Body of pancreas (tissue), 4 donors: Measurements from ENCODE around the gene FRMPD2. TPM values are rescaled to one million over a fixed set of nuclear protein-coding genes. Genes with fewer than 3 reads are reported as not detected.
A peak's percentile ranks its signal among the peaks of the same experiment; 100 is the strongest.

ENCODE experiments used
- ATAC-seq: fragments of 150-250 bp; one replicate; pipeline ENCODE4 v1.9.1; 2016
- DNase-seq, 4 donors: peaks; one replicate each; pipeline ENCODE4 v3.0.0-alpha.2; 2019
- H3K27ac ChIP-seq, 4 donors: fragments of 200-600 bp; sonication (generic); 1 replicate in 3 of 4; 2 replicates in 1 of 4; pipeline versions ENCODE4 v1.5.1 to v1.6.1; 2016 to 2019; ENCODE audit warnings: mild to moderate bottlenecking in 1 of 4, mixed read lengths in 1 of 4, moderate library complexity in 1 of 4
- H3K27me3 ChIP-seq, 2 donors: fragments of 200-600 bp; sonication (generic); one replicate each; pipeline ENCODE4 v1.6.0; 2016; ENCODE audit warnings: mild to moderate bottlenecking in 1 of 2
- H3K36me3 ChIP-seq, 2 donors: fragments of 200-600 bp; sonication (generic); replicated peaks in 1 of 2; 2 replicates each; pipeline ENCODE4 v1.5.1; 2016; ENCODE audit warnings: low read depth in 2 of 2; ENCODE audit not compliant: insufficient read depth in 1 of 2
- H3K4me1 ChIP-seq: fragments of 200-600 bp; sonication (generic); one replicate; pipeline ENCODE4 v1.6.0; 2016
- H3K4me3 ChIP-seq, 2 donors: fragments of 200-600 bp; sonication (generic); 1 replicate in 1 of 2; 2 replicates in 1 of 2; pipeline ENCODE4 v1.5.1; 2016 to 2019
- H3K9me3 ChIP-seq, 3 donors: fragments of 200-600 bp; sonication (generic); 1 replicate in 2 of 3; 2 replicates in 1 of 3; pipeline ENCODE4 v1.5.1; 2016
- CTCF ChIP-seq, 7 experiments: fragments of 450-650 bp in 4 of 7; fragments of 200-600 bp in 3 of 7; sonication (generic) in 3 of 7; IDR thresholded peaks; one replicate each; pipeline ENCODE4 v1.5.1; 2016 to 2019; ENCODE audit warnings: antibody characterized with exemption in 7 of 7
- POLR2A ChIP-seq, 3 donors: fragments of 450-650 bp; IDR thresholded peaks; one replicate each; pipeline ENCODE4 v1.6.1; 2016; ENCODE audit warnings: antibody characterized with exemption in 3 of 3, mild to moderate bottlenecking in 2 of 3
- WGBS, 2 donors: methylation state at CpG; one replicate each; pipeline ENCODE4 v1.1.5; 2017; 5-methylcytosine and 5-hydroxymethylcytosine counted together
- intact Hi-C: fragments of 100-400 bp; cut with DNase I; formaldehyde crosslinking; loops from one replicate; pipeline ENCODE4 v1.15.1; 2023
- total RNA-seq, 2 donors: library from RNA; depleted of rRNA; stranded (reverse); fragments of >200 nt; gene quantifications; one replicate each; pipeline ENCODE4 v1.1.0, GENCODE V29; 2016

Gene FRMPD2
- total RNA-seq, 2 donors from 2014 or later, result not detected

GRCh38 chr10:48251152-48251524 is 23.4 kb downstream of the FRMPD2 start:
- DNase-seq, result peak in 3 of 4 donors; percentile 9 to 50 (median 40)
- H3K27me3 ChIP-seq, result no peaks in the 10 kb centered on the region
- H3K9me3 ChIP-seq, result no peaks in the 10 kb centered on the region
- H3K4me1 ChIP-seq, result peaks cover 15% of the 10 kb centered on the region
- no peak for ATAC-seq
- peak overlapping the region in 1 of 4 donors; percentile 30 for H3K27ac ChIP-seq
- intact Hi-C loops, result no loop called here
- no peak overlapping the region for H3K4me3 ChIP-seq
- TF ChIP-seq CTCF (IDR thresholded peaks at IDR 0.05), result no peak
- no peak for TF ChIP-seq POLR2A (IDR thresholded peaks at IDR 0.05)
- no peaks in the 10 kb centered on the region for H3K36me3 ChIP-seq

- no peaks in the 10 kb centered on the region for H3K27me3 ChIP-seq
- intact Hi-C loops, result no loop called here
- H3K9me3 ChIP-seq, result no peaks in the 10 kb centered on the region
- DNase-seq (no peak), ATAC-seq (no peak)
- no peak overlapping the region for H3K27ac ChIP-seq
- TF ChIP-seq CTCF (IDR thresholded peaks at IDR 0.05), result no peak
- TF ChIP-seq POLR2A (IDR thresholded peaks at IDR 0.05), result no peak
- H3K4me1 ChIP-seq, result peaks cover 15% of the 10 kb centered on the region
- H3K36me3 ChIP-seq, result no peaks in the 10 kb centered on the region
- no peak overlapping the region for H3K4me3 ChIP-seq
- 90 to 96% methylated on average over 4 to 8 of the region's 8 CpGs for WGBS, 2 donors
These were observed 24.6 kb downstream of the FRMPD2 start for GRCh38 chr10:48249763-48250351.

GRCh38 chr10:48249004-48249762 is 25.3 kb downstream of the FRMPD2 start:
- ATAC-seq (no peak), DNase-seq (no peak)
- 81 to 85% methylated on average over 5 to 6 of the region's 6 CpGs for WGBS, 2 donors
- H3K9me3 ChIP-seq, result no peaks in the 10 kb centered on the region
- peaks cover 15% of the 10 kb centered on the region for H3K4me1 ChIP-seq
- H3K4me3 ChIP-seq, result no peak overlapping the region
- no peak for TF ChIP-seq CTCF (IDR thresholded peaks at IDR 0.05)
- no peak for TF ChIP-seq POLR2A (IDR thresholded peaks at IDR 0.05)
- no peak overlapping the region for H3K27ac ChIP-seq
- H3K36me3 ChIP-seq, result no peaks in the 10 kb centered on the region
- H3K27me3 ChIP-seq, result no peaks in the 10 kb centered on the region
- intact Hi-C loops, result no loop called here

- no peak for DNase-seq
- H3K4me1 ChIP-seq, result peaks cover 15% of the 10 kb centered on the region
- WGBS, 2 donors, result 52 to 56% methylated on average over 2 of the region's 2 CpGs
These were observed 26.0 kb downstream of the FRMPD2 start for GRCh38 chr10:48248462-48248861.

More at GRCh38 chr10:48248462-48248861, 26.0 kb downstream of the FRMPD2 start:
- Histone ChIP-seq H3K36me3 (no peaks in the 10 kb centered on the region), H3K27me3 (no peaks in the 10 kb centered on the region), H3K27ac (no peak overlapping the region), H3K9me3 (no peaks in the 10 kb centered on the region), H3K4me3 (no peak overlapping the region)
- no peak for TF ChIP-seq CTCF (IDR thresholded peaks at IDR 0.05)
- no peak for TF ChIP-seq POLR2A (IDR thresholded peaks at IDR 0.05)
- no peak for ATAC-seq
- intact Hi-C loops, result no loop called here
